Coronary artery (tissue), 2 donors: Measurements from ENCODE around the gene UBE2QL1.
A peak's percentile ranks its signal among the peaks of the same experiment; 100 is the strongest.

Experiments
- DNase-seq: peaks from one replicate; pipeline ENCODE4 v3.0.0-alpha.2; 2017; ENCODE audit warnings: low spot score
- H3K27ac ChIP-seq, 2 donors: fragments of 200-600 bp; sonication (generic); one replicate each; pipeline ENCODE4 v1.5.1; 2016 to 2019
- H3K4me3 ChIP-seq: fragments of 200-600 bp; sonication (generic); 2 replicates; pipeline ENCODE4 v1.5.1; 2016; ENCODE audit warnings: mild to moderate bottlenecking, moderate library complexity
- CTCF ChIP-seq: fragments of 200-600 bp; sonication (generic); IDR thresholded peaks from one replicate; pipeline ENCODE4 v1.5.1; 2019; ENCODE audit warnings: antibody characterized with exemption

UBE2QL1 gene

DNA sequence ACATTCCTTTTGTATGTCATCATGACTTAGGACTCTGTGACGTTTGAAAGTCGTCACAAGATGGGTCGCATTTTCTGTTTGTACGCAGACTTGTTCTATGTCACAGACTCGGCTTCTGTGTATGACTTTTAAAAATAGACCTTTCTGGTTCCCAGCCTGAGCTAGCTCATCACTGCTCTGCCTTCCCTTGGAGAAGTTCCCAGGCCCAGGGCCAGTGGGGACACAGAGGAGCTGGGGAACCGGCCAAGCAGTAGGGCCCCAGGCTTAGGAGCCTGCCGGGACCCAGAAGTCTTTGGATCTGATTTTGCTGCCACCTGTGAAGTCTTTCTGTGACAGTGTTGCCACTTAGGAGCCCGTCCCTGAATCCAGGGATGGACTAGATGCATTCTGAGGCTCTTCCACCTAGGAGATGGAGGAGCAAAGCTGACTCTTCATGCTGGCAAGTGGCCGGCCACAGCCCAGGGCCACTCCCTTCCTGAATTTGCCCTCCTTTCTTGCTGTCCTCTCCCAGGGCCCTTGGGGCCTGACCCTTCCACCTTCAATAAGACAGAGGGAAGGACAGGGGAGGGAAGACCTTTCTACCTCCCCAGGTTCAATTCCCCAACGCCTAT, 18.1 kb upstream of the UBE2QL1 start:
- no peak overlapping the region for H3K4me3 ChIP-seq
- no peak overlapping the region for H3K27ac ChIP-seq
- peak; percentile 46 for DNase-seq
- TF ChIP-seq CTCF, result no peak

DNA sequence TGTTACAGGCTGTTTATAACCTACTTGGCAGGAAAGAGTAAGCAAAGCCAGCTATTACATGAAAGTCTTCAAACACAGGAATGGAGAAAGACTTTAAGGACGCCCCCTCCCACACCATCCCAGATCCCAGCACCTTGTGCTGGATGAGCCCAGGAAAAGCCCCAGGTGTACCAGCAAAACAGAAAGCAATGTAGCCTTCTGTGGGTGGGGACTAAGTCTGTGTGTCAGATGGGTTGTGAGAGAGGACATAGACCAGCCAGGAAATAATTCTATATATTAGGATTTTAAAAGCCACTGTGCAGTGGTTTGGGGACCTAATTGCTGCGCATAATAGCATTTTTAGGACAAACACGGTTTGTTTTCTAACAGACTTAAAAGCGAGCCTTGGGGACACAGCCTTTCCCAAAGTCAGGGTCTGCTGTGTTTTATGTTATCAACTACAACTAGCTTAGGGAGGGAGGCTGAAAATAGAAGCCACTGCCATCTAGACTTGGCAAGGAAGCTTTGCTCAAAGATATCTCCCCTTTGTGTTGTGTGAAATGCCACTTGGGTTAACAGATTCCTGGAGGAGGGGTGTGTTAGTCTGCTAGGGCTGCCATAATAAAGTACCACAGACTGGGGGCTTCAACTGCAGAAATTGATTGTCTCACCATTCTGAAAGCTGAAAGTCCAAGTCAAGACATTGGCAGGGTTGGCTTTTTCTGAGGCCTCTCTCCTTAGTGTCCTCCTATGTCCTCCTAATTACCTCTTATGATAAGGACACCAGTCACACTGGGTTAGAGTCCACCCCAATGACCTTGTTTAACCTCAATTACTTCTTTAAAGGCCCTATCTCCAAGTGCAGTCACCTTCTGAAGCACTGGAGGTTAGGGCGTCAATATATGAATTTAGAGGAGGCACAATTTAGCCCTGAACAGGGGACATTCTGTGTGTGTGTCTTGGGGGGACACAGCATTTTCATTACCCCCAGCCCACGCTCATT, 17.2 kb upstream of the UBE2QL1 start:
- no peak overlapping the region for H3K27ac ChIP-seq
- DNase-seq, result peak; percentile 33
- TF ChIP-seq CTCF, result no peak
- no peak overlapping the region for H3K4me3 ChIP-seq

DNA sequence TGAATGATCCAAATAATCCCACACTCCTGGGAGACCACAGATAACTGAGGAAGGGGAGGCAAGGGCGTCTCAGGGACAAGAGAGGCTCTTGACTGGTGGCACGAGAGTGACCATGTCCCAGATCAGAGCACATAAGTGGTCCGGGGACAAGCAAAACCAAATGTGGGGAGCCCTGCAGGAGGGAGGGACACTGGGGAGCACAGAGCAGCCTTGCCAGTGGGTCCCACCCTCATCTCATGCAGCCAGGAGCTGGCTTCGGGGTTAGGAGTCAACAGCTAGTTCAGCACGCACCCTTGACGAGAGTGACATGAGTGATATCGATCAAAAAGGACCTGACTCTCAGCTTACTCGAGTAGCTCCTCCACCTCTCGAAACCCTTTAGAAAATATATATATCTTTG, 16.5 kb upstream of the UBE2QL1 start:
- no peak for TF ChIP-seq CTCF
- DNase-seq, result peak; percentile 58
- Histone ChIP-seq H3K4me3 (no peak overlapping the region), H3K27ac (no peak overlapping the region)

GRCh38 chr5:6434731-6435130, 13.9 kb upstream of the UBE2QL1 start:
- Histone ChIP-seq H3K27ac (no peak overlapping the region), H3K4me3 (no peak overlapping the region)
- peak; percentile 38 for DNase-seq
- TF ChIP-seq CTCF, result no peak

DNA sequence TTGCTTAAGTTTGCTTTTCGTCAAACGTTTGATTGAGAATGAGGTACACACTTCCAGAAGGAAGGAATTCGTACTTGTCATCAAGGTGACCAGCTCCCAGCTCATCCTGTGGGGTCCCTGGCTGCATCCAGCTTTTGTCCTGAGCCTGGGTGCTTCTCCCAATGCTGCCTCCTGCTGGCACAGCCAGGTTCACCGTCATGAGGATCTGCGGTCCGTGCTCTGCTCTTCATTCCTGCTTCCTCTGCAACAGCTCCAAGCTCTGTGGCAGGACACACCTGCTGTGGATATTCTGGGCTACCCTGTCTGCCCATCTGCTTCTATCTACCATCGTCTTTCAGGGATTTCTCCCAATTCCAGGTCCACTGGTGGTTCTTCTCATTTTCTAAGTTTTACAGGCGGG, 13.3 kb upstream of the UBE2QL1 start:
- peak; percentile 29 for DNase-seq
- Histone ChIP-seq H3K4me3 (no peak overlapping the region), H3K27ac (no peak overlapping the region)
- TF ChIP-seq CTCF, result no peak

GRCh38 chr5:6436715-6437331, 11.8 kb upstream of the UBE2QL1 start:
- TF ChIP-seq CTCF, result no peak
- no peak for DNase-seq
- Histone ChIP-seq H3K4me3 (no peak overlapping the region), H3K27ac (no peak overlapping the region)
